ENCODE measurements around the gene BABAM1.
A peak's percentile ranks its signal among the peaks of the same experiment; 100 is the strongest.
"Not testable (repeated sequence)": the region's sequence is repeated elsewhere in the genome, so short reads cannot be mapped to it uniquely, and the experiment has no call there.

Gene BABAM1

GRCh38 chr19:17275441-17276175, 8.4 kb downstream of the BABAM1 start:
- no peak for DNase-seq

DNA sequence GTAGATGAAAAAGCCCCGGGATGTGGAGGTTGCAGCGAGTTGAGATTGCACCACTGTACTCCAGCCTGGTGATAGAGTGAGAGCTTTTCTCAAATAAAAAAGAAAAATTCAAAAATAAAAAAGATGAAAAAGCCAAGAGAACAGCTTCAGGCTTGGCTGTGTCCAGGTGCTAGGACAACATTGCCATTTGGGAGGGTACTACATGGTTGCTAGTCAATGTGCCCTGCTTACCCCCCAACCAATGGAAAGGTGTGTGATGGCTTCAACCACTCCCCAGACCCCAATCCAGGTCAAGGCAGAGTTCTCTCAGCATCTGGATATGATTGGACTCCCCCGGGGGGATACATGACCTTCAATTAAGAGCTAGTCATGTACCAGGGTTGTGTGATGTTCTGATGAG, 12.2 kb downstream of the BABAM1 start:
- no peak for DNase-seq

GRCh38 chr19:17281391-17282304, 14.4 kb downstream of the BABAM1 start, which contains the start of gene ANKLE1:
Gene ANKLE1, plus strand, starts transcription at chr19:17281901. Its CDS starts 20 bp downstream, at chr19:17281921.
- DNase-seq: peak; percentile 51

GRCh38 chr19:17282488-17283125, 15.4 kb downstream of the BABAM1 start:
- DNase-seq: peak; percentile 94

DNA sequence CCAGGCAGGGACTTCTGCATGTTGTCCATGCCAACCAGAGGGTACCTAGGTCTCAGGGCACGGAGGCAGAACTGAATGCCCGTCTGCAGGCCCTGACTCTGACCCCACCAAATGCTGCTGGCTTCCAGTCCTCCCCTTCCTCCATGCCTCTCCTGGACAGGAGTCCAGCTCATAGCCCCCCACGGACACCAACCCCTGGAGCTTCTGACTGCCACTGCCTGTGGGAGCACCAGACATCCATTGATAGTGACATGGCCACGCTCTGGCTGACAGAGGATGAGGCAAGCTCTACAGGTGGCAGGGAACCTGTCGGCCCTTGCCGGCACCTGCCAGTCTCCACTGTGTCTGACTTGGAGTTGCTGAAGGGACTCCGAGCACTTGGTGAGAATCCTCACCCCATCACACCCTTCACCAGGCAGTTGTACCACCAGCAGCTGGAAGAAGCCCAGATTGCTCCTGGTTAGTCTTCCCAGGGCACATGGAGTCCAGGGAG, 16.3 kb downstream of the BABAM1 start:
- no peak for DNase-seq

- DNase-seq: no peak
Observed at GRCh38 chr19:17285415-17286135, 18.3 kb downstream of the BABAM1 start.

DNA sequence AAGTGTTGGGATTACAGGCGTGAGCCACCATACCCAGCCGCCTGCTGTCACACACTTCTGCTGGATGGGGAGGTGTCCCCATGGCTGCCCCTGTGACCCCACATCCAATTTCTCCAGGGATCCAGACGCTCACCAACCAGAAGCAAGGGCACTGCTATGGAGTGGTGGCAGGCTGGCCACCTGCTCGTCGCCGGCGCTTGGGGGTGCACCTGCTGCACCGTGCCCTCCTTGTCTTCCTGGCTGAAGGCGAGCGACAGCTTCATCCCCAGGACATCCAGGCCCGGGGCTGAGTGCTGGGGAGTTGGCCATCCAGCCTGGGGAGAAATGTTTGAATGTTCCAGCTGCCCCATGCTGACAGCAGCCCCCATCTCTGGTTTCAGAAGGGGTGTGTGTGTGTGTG, 19.0 kb downstream of the BABAM1 start:
- DNase-seq: no peak

GRCh38 chr19:17286752-17287151, 19.5 kb downstream of the BABAM1 start:
- no peak for DNase-seq

DNA sequence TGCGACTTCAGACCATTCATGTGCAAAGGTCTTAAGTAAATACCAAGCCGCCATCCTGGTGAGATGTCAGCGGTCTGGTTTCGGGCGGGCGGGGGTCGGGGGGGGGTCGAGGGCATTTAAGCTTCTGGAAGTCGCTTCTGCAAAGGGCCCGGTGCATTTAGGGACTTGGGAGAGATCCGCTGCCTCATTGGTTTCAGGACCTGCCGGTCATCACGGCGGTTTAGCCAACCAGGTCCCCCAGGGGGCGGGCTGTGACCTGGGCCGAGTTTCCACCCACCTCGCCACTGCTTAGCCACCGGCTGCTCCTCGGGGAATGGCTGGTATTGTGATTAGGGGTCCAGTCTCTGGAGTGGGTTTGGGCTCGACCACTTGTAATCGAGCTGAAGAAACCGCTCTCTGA, 22.2 kb downstream of the BABAM1 start:
- DNase-seq: peak; percentile 55

- peak; percentile 90 for DNase-seq
Observed at GRCh38 chr19:17292301-17293074, 25.2 kb downstream of the BABAM1 start.

GRCh38 chr19:17293605-17294004, 26.4 kb downstream of the BABAM1 start:
- no peak for DNase-seq

DNA sequence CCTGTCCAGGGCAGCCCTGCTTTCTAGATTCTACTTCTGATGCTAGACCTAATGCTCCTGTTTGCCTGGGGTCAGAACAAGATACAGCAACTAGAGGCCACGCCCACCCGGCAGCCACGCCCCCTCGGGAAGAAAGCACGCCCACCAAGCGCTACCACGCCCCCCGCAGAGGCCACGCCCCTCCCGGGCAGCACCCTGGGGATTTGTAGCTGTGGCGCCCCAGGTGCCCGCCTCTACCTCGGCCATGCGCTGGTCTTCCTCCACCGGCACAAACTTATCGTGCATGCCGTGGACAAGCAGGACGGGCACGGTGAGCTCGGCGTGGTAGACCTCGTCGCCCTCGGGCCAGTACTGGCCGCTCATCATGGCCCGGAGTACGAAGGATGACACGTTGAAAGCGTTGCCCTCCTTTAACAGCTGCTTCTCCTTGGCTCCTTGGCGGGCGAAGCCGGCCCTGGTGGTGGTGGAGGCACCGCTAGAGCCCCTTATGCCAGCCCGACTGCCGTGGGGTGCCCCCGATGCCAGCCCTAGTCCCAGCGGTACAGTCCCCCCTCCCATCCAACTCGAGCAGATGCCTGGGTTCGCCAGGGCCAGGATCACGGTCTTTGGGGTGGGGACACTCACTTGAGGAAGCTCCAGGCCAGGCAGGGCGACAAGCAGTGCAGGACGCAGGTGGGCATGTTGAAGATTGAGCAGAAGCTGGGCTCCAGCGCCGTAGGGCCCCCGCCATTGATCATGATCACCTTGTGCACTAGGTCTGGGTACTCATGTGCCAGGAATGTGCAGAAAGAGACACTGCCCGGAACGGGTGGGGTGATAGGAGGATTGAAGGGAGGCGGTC, 27.0 kb downstream of the BABAM1 start:
- peak; percentile 61 for DNase-seq

GRCh38 chr19:17295551-17295950, 28.3 kb downstream of the BABAM1 start:
- DNase-seq: not testable (repeated sequence)

DNA sequence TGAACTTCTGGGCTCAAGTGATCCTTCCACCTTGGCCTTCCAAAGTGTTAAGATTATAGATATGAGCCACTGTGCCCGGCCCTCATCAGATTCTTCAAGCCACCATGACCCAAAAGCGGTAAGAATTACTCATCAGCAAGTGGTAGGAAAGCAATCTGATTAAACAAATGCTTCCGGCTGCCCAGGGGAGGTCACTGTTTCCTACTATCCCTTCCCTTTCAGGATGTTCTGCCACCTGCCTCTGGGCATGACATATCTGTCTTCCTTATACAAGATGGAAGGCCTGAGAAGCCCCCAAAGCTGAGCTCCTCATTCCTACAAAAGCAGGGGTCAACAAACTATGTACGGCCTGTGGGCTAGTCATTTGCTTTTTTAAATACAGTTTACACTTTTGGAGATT, 29.0 kb downstream of the BABAM1 start:
- peak; percentile 32 for DNase-seq

DNA sequence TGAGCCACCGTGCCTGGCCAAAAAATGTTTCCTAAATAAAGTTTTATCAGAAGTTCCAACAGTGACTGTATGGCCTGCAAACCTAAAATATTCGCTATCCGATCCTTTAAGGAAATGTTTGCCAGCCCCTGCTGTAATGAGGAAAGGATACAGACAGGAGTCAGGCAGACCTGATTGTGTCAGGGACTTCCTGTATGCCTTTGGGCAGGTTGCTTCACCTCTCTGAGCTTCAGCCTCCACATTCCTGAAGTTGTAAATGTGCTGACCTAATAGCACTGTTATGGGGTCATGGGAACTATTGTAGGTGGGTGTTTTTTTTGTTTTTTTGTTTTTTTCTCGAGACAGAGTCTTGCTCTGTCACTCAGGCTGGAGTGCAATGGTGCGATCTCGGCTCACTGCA, 29.7 kb downstream of the BABAM1 start:
- no peak for DNase-seq

DNA sequence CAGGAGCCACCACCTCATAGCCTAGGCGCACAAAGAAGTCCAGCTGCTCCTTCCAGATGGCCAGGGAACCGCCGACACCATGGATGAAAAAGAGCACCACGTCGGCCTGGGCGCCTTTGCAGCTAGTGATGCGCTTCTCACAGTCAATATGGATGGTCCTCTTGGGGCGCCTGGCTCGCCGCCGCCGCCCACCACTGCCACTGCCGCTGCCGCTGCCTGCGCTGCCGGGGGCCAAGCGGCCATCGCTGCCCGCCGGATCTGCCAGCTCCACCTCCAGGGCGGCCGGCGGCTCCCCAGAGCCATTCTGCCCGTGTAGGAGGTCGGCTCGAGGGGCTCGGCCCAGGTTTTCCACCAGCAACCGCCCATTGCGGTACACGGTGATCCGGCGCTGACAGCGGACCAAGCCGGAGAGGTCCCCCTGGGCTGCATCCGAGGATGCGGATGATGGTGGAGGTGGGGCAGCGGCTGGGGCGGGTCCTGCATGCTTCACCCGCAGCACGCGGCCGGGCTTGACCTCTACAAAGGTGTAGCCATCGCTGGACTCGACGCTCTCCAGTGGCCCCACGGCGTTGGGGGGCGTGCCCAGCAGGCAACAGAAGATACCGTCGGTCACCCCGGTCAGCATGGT, 33.9 kb downstream of the BABAM1 start:
- DNase-seq: no peak

DNA sequence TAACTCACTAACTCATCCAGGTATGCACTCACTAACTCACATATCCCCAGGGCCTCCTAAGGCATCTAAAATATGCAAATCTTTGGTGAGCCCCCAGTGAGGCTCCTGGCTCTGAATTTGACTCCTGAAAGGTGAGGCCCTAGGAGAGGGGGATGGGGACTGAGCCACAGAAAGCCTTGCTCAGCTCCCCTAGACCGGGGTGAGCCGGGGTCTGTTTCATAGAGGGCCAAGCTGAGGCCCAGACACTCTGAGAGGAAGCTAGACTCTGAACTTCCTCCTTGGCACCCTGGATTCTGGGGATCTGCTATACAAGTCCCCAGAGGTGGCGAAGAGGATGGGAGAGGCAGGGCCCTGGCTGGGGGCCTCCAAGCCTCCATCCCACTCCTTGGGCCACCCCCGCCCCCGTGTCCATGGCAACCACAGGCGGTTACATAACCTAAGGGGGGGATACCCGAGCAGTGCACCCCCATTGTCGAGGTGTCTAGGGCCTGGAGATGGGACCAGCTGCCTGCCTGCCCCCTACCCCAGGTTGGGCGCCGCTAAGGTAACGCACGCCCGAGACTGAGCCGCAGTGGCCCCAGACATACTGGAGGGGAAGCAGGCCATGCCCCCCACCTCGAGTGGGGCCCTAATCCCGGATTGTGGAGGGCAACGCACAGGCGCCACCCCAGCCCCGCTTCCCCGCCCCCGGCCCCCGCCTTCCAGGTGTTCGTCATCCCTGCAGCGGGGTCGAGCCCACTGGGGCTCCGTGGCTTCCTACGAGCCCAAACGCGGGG, 35.3 kb downstream of the BABAM1 start:
- peak; percentile 24 for DNase-seq

DNA sequence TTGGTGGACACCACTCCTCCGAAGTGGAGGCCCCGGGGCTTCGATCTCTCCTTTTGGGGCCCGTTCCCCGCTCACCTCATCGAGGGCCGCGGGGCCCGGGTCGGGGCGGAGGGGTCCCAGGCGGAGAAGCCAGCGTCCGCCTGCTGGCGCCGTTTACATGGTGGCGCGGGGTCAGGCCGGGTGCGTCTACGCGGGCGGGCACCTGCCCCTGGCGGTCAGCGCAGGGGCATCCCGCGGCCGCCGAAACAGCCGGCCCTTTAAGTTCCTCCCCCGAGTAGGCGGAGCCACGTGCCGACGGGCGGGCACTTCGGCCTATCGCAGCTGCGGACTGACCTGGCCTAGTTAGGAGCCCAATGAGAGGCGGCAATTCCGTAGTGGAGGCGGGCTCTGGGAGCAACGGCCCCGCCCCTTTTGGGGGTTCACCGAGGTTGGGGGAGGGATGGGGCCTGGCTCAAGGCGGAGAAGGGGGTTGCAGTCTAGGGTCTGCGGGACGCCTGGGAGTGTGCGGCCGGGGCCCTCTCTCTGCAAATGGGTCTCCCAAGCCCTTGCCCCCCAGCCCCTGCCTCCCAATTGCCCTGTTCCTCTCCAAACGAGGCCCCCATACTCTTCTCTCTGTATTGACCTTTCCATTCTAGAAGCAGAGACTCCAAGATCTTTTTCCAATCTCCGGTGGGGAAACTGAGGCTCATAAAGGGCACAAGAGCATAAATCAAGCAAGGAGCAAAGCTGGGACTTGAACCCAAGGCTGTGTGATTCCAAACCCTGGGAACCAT, 36.1 kb downstream of the BABAM1 start, which contains the start of gene ABHD8:
Gene ABHD8, minus strand, starts transcription at position 259 of the 773 bp plus-strand sequence. CDS start 1,809 bp downstream, outside the sequence.
- DNase-seq: peak; percentile 97

DNA sequence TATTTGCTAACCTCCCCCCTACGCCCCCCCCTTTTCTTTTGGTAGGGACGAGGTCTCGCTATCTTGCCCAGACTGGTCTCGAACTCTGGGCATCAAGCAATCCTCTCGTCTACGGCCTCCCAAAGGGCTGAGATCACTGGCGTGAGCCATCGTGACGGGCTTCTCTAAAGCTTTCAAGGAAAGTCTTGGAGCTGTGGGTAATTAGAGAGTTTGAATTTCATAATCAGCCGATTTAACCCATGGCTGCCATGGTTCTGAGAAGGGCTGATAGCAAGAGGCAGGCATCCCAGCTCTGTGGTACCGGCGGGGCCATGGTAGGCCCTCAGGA, 36.7 kb downstream of the BABAM1 start:
- peak; percentile 33 for DNase-seq

All from NCI-H69 (cell line).